ENCODE measurements around the gene DNTT.

Gene DNTT

GRCh38 chr10:96371356-96371755 is 67.1 kb downstream of the DNTT start:
- FAIRE-seq, result no peak
- DNase-seq (ENCODE audit: insufficient read length, low spot score), result no peak

GRCh38 chr10:96374004-96374403 is 69.8 kb downstream of the DNTT start:
- DNase-seq (ENCODE audit: insufficient read length, low spot score) (no peak), FAIRE-seq (no peak)

- DNase-seq (ENCODE audit: insufficient read length, low spot score), result no peak
- no peak for FAIRE-seq
These were observed 70.4 kb downstream of the DNTT start for GRCh38 chr10:96374639-96374984.

DNA sequence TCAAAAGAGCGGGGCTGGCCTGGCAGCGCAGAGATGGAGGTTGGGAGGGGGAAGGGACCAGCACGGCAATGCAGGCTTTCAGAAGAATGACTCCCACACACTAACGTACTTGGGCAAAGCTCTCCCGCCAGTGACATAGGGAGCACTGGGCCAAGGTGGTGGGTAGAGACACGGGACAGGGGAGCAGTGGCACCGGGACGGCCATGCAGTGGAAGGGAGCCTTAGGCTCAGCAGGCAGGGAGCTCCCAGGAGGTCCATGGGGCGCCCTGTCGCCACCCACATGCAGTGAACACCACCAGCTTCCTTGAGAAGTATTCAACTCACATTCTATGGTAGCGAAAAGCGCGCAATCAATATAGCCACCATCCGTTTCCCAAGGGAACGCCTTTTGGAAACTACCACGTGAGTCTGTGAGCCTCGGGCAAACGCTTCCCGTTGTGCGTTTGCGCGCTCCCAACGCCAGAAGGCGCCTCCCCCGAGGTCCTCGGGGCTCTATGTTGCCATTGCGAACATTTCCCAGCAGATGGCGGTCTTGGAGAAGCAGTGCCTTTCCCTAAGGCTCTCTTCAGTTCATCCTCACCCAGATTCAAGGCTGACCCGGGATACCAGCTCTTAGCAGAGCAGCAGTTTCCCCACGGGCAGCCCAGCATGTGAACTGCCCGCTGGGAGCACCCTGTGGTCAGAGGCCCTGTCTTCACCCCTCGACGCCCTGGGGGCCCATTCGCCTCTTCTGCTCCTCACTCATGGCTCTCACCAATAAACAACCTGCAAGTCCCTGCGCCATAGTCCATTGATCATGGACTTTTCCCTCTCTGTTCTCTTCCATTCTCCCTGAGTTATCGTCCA is 71.0 kb downstream of the DNTT start:
- peak; percentile 98 for FAIRE-seq

DNA sequence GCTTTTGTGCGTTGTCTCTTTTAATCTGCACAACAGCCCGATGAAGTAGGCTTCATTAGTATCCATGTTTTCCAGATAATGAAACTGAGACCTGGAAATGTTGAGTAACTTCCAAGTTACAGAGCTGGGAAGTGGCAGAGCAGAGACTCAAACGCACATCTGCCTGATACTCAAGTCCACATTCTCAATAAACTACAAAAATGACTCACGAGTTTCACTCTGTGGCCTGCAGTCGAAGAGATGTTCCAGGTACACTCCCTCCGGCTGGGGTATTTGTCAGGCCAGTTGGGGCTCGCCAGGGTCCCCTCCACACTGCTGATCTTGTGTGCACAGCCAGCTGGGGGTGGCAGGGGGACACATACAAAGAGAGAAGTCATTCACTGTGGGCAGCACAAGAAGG is 72.2 kb downstream of the DNTT start:
- DNase-seq (ENCODE audit: insufficient read length, low spot score) (peak; percentile 39), FAIRE-seq (no peak)

More for the DNA sequence above, 71.0 kb downstream of the DNTT start:
- DNase-seq (ENCODE audit: insufficient read length, low spot score), result peak; percentile 91

GRCh38 chr10:96377816-96378294 is 73.6 kb downstream of the DNTT start:
- DNase-seq (ENCODE audit: insufficient read length, low spot score), result no peak
- FAIRE-seq, result no peak

DNA sequence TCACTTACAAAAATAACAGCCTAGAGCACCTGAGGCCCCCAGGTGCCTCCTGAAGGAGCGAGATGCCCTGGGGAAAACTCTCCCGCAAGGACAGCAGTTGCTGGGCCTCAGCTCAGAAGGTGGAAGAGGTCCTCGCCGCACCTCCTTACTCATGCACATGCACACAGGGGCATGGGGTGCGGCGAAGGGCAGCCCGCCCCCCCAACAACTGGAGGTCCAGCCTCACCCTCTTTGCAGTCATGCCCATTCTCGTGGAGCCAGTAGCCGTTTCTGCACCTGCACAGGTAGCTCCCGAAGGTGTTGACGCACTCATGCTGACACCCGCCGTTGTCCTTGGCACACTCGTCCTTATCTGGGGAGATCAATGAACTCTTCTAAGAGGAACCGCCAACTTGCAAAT is 74.5 kb downstream of the DNTT start:
- FAIRE-seq, result no peak
- no peak for DNase-seq (ENCODE audit: insufficient read length, low spot score)

DNA sequence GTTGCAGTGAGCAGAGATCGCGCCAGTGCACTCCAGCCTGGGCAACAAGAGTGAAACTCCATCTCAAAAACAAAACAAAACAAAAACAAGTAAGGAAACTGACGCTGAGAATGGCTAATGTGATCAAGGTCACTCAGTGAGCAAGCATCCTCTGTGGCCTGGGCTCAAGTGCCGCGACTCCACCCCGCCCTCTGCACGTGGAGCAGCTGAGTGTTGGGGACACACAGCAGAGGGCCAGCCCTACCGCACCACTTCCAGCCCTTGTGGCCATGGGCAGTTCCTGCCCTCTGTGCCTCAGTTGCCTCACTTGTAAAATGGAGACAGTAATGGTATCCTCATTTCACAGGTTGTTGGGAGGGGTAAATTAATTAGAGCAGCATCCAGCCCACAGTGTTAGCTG is 75.5 kb downstream of the DNTT start:
- DNase-seq (ENCODE audit: insufficient read length, low spot score), result no peak
- FAIRE-seq, result no peak

- no peak for FAIRE-seq
- DNase-seq (ENCODE audit: insufficient read length, low spot score), result no peak
These were observed 76.6 kb downstream of the DNTT start for GRCh38 chr10:96380821-96381220.

GRCh38 chr10:96384506-96384905 is 80.3 kb downstream of the DNTT start:
- no peak for DNase-seq (ENCODE audit: insufficient read length, low spot score)
- no peak for FAIRE-seq

DNA sequence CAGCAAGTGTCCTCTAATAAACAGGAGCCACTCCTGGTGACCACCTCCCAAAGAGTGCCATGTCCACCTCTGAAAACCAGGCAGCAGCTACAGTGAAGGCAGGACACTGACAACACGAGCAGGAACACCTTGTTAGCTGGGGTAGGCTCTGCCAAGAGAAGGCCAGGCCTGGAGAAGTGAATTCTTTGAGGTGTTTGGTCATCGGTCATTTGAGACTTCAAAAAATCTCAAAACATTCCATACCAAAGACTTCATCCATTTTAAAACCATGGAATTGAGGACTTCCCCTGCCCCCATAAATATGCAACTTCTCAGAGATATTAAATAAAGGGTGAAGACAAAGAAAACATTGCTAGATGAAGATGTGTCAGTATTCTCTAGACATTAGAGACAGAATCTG is 82.9 kb downstream of the DNTT start:
- DNase-seq (ENCODE audit: insufficient read length, low spot score), result no peak
- FAIRE-seq, result no peak

- DNase-seq (ENCODE audit: insufficient read length, low spot score), result no peak
- no peak for FAIRE-seq
These were observed 83.4 kb downstream of the DNTT start for GRCh38 chr10:96387601-96388000.

All from GM19239 (cell line).